HepG2 (cell line): ENCODE results near the gene AKAP6. TPM values are rescaled to one million over a fixed set of nuclear protein-coding genes. Genes with fewer than 3 reads are reported as not detected.

Experiments used
- NCOA2 ChIP-seq: sonication (generic); formaldehyde crosslinking; IDR thresholded peaks from 2 replicates; pipeline ENCODE4 v1.8.0; 2022; ENCODE audit warnings: inconsistent platforms
- SP2 ChIP-seq: sonication (generic); formaldehyde crosslinking; IDR thresholded peaks from 2 replicates; pipeline ENCODE4 v1.5.1; 2020; ENCODE audit warnings: mild to moderate bottlenecking, missing genetic modification reagents
- SSRP1 ChIP-seq: IDR thresholded peaks from 2 replicates; pipeline ENCODE4 v1.6.1; 2016; ENCODE audit warnings: control low read depth
- THYN1 ChIP-seq: sonication (generic); formaldehyde crosslinking; IDR thresholded peaks from 2 replicates; pipeline ENCODE4 v1.8.1; 2023; ENCODE audit warnings: low read depth, mild to moderate bottlenecking, moderate library complexity, missing genetic modification reagents, borderline replicate concordance
- ZNF432 ChIP-seq: sonication (generic); formaldehyde crosslinking; IDR thresholded peaks from 2 replicates; pipeline ENCODE4 v1.5.0; 2020; ENCODE audit warnings: missing genetic modification reagents, mild to moderate bottlenecking, borderline replicate concordance
- polyA plus RNA-seq, 8 experiments: library from polyadenylated mRNA; depleted of rRNA in 3 of 8; stranded (reverse) in 7 of 8; unstranded in 1 of 8; fragments of >200 nt; fragmentation: Illumina TruSeq in 4 of 8; extraction: Trizol in 4 of 8; gene quantifications; 2 replicates each; pipeline versions ENCODE4 v1.2.1 to v1.2.3, GENCODE V29; 2011 to 2016; ENCODE audit warnings: low read depth in 4 of 8, missing spikeins in 1 of 8, mixed read lengths in 1 of 8; ENCODE audit not compliant: insufficient read depth in 1 of 8
- total RNA-seq, 5 experiments: library from RNA; depleted of rRNA; stranded (reverse); fragments of >200 nt; fragmentation: Illumina TruSeq; extraction: Trizol; gene quantifications; 2 replicates each; pipeline ENCODE4 v1.2.3, GENCODE V29; 2016; ENCODE audit warnings: low read depth in 1 of 5
- TF ChIP-seq, protein P1 (sequence below): sonication (generic); formaldehyde crosslinking; IDR thresholded peaks from 2 replicates; pipeline ENCODE4 v1.4.0; 2020; ENCODE audit warnings: missing genetic modification reagents, borderline replicate concordance
- TF ChIP-seq, protein P2 (sequence below): sonication (generic); formaldehyde crosslinking; IDR thresholded peaks from 2 replicates; pipeline ENCODE4 v1.4.0; 2020; ENCODE audit warnings: mild to moderate bottlenecking, low read depth, missing genetic modification reagents
- TF ChIP-seq, protein P3 (sequence below), 2 experiments: sonication (generic) in 1 of 2; formaldehyde crosslinking in 1 of 2; IDR thresholded peaks; 2 replicates each; pipeline versions ENCODE4 v1.4.0 to v1.6.1; 2016 to 2020; ENCODE audit warnings: borderline replicate concordance in 1 of 2, low read depth in 1 of 2, mild to moderate bottlenecking in 1 of 2, missing genetic modification reagents in 1 of 2

AKAP6 gene
- total and polyA plus RNA-seq, 2 of the 13 experiments (the other 11 are each of a cell fraction or from before 2014, with no cell fraction given): 1.4 TPM

DNA sequence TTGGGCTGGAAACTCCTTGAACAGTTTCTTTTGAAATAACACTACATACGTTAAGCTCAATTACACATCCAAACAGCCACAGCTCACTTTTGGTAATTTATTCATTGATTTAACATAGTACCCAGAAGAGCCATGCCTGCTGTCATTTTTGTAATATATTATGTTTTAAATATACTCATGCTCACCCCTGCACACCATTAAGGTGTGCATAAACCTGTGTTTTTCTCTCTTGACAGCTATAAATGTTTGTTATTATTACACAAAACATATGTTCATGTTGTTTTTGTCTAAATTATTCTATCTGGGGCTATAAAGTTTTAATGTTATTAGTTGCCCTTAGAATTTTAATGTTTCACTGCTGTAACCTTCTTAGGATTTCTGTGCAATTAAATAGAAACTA lies 296.1 kb downstream of the AKAP6 start (continued):
- TF ChIP-seq, protein P1, sequence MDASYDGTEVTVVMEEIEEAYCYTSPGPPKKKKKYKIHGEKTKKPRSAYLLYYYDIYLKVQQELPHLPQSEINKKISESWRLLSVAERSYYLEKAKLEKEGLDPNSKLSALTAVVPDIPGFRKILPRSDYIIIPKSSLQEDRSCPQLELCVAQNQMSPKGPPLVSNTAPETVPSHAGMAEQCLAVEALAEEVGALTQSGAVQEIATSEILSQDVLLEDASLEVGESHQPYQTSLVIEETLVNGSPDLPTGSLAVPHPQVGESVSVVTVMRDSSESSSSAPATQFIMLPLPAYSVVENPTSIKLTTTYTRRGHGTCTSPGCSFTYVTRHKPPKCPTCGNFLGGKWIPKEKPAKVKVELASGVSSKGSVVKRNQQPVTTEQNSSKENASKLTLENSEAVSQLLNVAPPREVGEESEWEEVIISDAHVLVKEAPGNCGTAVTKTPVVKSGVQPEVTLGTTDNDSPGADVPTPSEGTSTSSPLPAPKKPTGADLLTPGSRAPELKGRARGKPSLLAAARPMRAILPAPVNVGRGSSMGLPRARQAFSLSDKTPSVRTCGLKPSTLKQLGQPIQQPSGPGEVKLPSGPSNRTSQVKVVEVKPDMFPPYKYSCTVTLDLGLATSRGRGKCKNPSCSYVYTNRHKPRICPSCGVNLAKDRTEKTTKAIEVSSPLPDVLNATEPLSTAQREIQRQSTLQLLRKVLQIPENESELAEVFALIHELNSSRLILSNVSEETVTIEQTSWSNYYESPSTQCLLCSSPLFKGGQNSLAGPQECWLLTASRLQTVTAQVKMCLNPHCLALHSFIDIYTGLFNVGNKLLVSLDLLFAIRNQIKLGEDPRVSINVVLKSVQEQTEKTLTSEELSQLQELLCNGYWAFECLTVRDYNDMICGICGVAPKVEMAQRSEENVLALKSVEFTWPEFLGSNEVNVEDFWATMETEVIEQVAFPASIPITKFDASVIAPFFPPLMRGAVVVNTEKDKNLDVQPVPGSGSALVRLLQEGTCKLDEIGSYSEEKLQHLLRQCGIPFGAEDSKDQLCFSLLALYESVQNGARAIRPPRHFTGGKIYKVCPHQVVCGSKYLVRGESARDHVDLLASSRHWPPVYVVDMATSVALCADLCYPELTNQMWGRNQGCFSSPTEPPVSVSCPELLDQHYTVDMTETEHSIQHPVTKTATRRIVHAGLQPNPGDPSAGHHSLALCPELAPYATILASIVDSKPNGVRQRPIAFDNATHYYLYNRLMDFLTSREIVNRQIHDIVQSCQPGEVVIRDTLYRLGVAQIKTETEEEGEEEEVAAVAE: no peak
- TF ChIP-seq ZNF432 (CRISPR knock-in tag) (no peak), THYN1 (no peak), SP2 (CRISPR knock-in tag) (no peak), NCOA2 (CRISPR knock-in tag) (no peak), SSRP1 (CRISPR knock-in tag) (no peak)
- TF ChIP-seq, protein P2, sequence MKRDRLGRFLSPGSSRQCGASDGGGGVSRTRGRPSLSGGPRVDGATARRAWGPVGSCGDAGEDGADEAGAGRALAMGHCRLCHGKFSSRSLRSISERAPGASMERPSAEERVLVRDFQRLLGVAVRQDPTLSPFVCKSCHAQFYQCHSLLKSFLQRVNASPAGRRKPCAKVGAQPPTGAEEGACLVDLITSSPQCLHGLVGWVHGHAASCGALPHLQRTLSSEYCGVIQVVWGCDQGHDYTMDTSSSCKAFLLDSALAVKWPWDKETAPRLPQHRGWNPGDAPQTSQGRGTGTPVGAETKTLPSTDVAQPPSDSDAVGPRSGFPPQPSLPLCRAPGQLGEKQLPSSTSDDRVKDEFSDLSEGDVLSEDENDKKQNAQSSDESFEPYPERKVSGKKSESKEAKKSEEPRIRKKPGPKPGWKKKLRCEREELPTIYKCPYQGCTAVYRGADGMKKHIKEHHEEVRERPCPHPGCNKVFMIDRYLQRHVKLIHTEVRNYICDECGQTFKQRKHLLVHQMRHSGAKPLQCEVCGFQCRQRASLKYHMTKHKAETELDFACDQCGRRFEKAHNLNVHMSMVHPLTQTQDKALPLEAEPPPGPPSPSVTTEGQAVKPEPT (CRISPR knock-in tag): no peak
- TF ChIP-seq, protein P3, sequence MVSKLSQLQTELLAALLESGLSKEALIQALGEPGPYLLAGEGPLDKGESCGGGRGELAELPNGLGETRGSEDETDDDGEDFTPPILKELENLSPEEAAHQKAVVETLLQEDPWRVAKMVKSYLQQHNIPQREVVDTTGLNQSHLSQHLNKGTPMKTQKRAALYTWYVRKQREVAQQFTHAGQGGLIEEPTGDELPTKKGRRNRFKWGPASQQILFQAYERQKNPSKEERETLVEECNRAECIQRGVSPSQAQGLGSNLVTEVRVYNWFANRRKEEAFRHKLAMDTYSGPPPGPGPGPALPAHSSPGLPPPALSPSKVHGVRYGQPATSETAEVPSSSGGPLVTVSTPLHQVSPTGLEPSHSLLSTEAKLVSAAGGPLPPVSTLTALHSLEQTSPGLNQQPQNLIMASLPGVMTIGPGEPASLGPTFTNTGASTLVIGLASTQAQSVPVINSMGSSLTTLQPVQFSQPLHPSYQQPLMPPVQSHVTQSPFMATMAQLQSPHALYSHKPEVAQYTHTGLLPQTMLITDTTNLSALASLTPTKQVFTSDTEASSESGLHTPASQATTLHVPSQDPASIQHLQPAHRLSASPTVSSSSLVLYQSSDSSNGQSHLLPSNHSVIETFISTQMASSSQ (IDR thresholded peaks at IDR 0.05; ENCODE audit: low read depth): no peak
- TF ChIP-seq, protein P3 (CRISPR knock-in tag; IDR thresholded peaks at IDR 0.05; ENCODE audit: borderline replicate concordance): no peak
